ENCODE results near the gene RBM34.

RBM34 gene

DNA sequence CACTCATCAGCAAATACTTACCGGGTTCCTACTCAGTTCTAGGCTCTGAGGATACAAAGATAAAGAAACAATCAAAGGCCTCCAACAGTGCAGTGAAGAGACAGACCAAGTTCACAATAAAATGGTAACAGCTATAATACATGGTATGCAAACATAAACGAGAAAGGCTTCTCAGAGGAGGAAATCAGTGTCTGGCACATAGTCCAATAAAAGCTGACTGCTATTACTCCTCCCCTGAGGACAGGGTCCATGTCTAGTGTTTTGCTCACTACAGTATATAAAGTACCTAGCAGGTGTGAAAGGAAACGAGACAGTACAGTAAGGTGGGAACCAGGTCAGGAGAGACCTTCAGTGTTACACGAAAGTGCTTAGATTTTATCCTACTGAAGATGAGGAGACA is 4.3 kb downstream of the RBM34 start:
- H3K4ac ChIP-seq (ENCODE audit: low read depth, low read length), result no peak overlapping the region
- no peak overlapping the region for H2AK5ac ChIP-seq (ENCODE audit: low read length)
- no peak overlapping the region for H3K27ac ChIP-seq (ENCODE audit: low read depth, low read length)
- no CpG with 5 or more reads among the region's 4 CpGs for WGBS (ENCODE audit: extremely low coverage, insufficient coverage, insufficient read length)
- no peaks in the 10 kb centered on the region for H3K27me3 ChIP-seq (ENCODE audit: insufficient read depth, low read length)
- H4K12ac ChIP-seq (ENCODE audit: low read depth, low read length), result no peak overlapping the region
- no peak overlapping the region for H2BK12ac ChIP-seq (ENCODE audit: low read length)
- H3K18ac ChIP-seq (ENCODE audit: low read length), result no peak overlapping the region
- DNase-seq, result no peak
- no peak overlapping the region for H2BK5ac ChIP-seq (ENCODE audit: low read depth, low read length, poor library complexity)
- H3K79me1 ChIP-seq (ENCODE audit: low read length), result peaks cover 6% of the 10 kb centered on the region
- no peak overlapping the region for H3K23ac ChIP-seq (ENCODE audit: low read length)
- H3K79me2 ChIP-seq (ENCODE audit: control insufficient read depth, insufficient read depth, low read length, poor library complexity), result peaks cover 3% of the 10 kb centered on the region
- no peak overlapping the region for H3K4me2 ChIP-seq (ENCODE audit: low read length)
- H3K4me3 ChIP-seq (ENCODE audit: low read depth, low read length), result no peak overlapping the region
- H3K36me3 ChIP-seq (ENCODE audit: control insufficient read depth in 1 of 2, insufficient read depth in 2 of 2, low read length in 2 of 2), result peaks cover 29 to 44% of the 10 kb centered on the region in 2 experiments
- no peak overlapping the region for H4K91ac ChIP-seq (ENCODE audit: low read depth, low read length)
- H4K8ac ChIP-seq (ENCODE audit: low read depth, low read length), result no peak overlapping the region
- no peak overlapping the region for H2AFZ ChIP-seq (ENCODE audit: insufficient read depth, low read length, poor library complexity)
- peaks cover 4 to 5% of the 10 kb centered on the region in 2 experiments for H3K4me1 ChIP-seq (ENCODE audit: control insufficient read depth in 1 of 2, insufficient read depth in 2 of 2, low read length in 2 of 2)
- no peak overlapping the region for H3K9ac ChIP-seq (ENCODE audit: low read length)
- H3K14ac ChIP-seq (ENCODE audit: low read length), result no peak overlapping the region
- H3K9me3 ChIP-seq (ENCODE audit: insufficient read depth, low read depth, low read length), result no peaks in the 10 kb centered on the region
- H2BK120ac ChIP-seq (ENCODE audit: insufficient read depth, low read length, poor library complexity), result no peak overlapping the region

DNA sequence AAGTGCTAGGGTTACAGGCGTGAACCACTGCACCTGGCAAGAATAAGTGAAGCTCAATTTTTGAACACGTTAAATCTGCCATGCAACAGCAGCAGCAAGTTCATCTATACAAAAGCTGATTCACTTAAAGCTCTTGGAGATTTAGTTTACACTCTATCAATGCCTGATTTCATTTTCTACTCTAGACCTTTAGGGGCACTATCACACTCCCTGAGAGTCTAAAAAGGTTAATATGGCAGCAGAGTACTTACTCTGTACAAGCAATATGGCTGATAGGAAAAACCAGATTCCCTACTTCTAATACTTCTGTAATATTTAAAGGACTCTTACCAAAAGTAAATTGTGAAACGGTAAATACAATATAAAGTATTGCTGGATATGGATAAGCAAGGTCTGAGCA is 4.8 kb downstream of the RBM34 start:
- Histone ChIP-seq H4K12ac (ENCODE audit: low read depth, low read length) (no peak overlapping the region), H2BK12ac (ENCODE audit: low read length) (no peak overlapping the region), H3K27me3 (ENCODE audit: insufficient read depth, low read length) (no peaks in the 10 kb centered on the region), H3K36me3 (ENCODE audit: control insufficient read depth in 1 of 2, insufficient read depth in 2 of 2, low read length in 2 of 2) (peaks cover 31 to 49% of the 10 kb centered on the region in 2 experiments), H2AFZ (ENCODE audit: insufficient read depth, low read length, poor library complexity) (no peak overlapping the region), H3K9ac (ENCODE audit: low read length) (no peak overlapping the region), H3K4me3 (ENCODE audit: low read depth, low read length) (no peak overlapping the region), H3K9me3 (ENCODE audit: insufficient read depth, low read depth, low read length) (no peaks in the 10 kb centered on the region), H4K91ac (ENCODE audit: low read depth, low read length) (no peak overlapping the region), H3K4me2 (ENCODE audit: low read length) (no peak overlapping the region), H3K18ac (ENCODE audit: low read length) (no peak overlapping the region), H2BK5ac (ENCODE audit: low read depth, low read length, poor library complexity) (no peak overlapping the region), H3K4ac (ENCODE audit: low read depth, low read length) (no peak overlapping the region), H2BK120ac (ENCODE audit: insufficient read depth, low read length, poor library complexity) (no peak overlapping the region), H3K79me1 (ENCODE audit: low read length) (peaks cover 4% of the 10 kb centered on the region), H3K14ac (ENCODE audit: low read length) (no peak overlapping the region), H3K27ac (ENCODE audit: low read depth, low read length) (no peak overlapping the region), H3K23ac (ENCODE audit: low read length) (no peak overlapping the region), H2AK5ac (ENCODE audit: low read length) (no peak overlapping the region), H3K79me2 (ENCODE audit: control insufficient read depth, insufficient read depth, low read length, poor library complexity) (peaks cover 3% of the 10 kb centered on the region), H3K4me1 (ENCODE audit: control insufficient read depth in 1 of 2, insufficient read depth in 2 of 2, low read length in 2 of 2) (peaks cover 3 to 4% of the 10 kb centered on the region in 2 experiments), H4K8ac (ENCODE audit: low read depth, low read length) (no peak overlapping the region)
- WGBS (ENCODE audit: extremely low coverage, insufficient coverage, insufficient read length), result no CpG with 5 or more reads among the region's 3 CpGs
- no peak for DNase-seq

DNA sequence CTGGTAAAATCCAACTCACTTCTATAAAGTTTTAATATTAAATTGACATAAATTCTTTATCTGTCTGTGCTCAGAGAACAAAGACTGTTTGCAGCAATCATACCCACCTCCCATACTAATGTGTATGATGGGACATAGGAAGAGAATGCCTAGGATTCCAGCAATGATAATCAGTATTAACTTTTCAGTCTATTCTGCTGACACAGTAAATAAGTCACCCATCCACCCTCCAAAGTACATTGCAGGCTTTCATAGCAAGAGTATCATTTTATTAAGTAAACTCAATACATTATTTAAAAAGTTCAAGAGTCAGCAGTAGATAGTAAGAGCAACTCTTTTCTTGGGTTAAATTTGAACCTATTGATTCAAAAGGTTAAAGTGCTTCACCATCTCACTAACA is 8.8 kb downstream of the RBM34 start:
- no peak for DNase-seq
- no peaks in the 10 kb centered on the region for H3K79me1 ChIP-seq (ENCODE audit: low read length)

DNA sequence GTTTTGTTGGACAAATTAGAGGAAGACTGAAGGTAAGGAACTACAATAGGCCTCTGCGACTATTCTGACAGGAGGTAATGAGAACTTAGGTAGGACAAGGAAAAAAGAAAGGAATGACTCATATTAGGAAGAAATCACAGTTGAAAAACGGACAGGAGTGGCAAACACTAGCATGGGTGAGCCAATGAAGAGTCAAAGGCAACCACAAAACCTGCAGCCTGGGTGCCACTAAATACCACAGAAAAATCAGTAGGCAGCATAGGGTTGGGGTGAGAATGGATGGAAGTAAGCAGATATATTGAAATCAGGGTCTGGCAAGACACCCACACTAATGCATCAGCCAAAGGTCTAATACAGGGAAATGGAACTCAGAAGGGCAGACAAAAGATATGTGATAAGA is 10.0 kb downstream of the RBM34 start:
- no peak overlapping the region for H4K8ac ChIP-seq (ENCODE audit: low read depth, low read length)
- H2AK5ac ChIP-seq (ENCODE audit: low read length), result no peak overlapping the region
- no peak overlapping the region for H2AFZ ChIP-seq (ENCODE audit: insufficient read depth, low read length, poor library complexity)
- H2BK5ac ChIP-seq (ENCODE audit: low read depth, low read length, poor library complexity), result no peak overlapping the region
- H3K4me1 ChIP-seq (ENCODE audit: control insufficient read depth in 1 of 2, insufficient read depth in 2 of 2, low read length in 2 of 2), result no peaks in the 10 kb centered on the region
- no peak for DNase-seq
- H3K4me3 ChIP-seq (ENCODE audit: low read depth, low read length), result no peak overlapping the region
- no peak overlapping the region for H3K14ac ChIP-seq (ENCODE audit: low read length)
- no peak overlapping the region for H3K4me2 ChIP-seq (ENCODE audit: low read length)
- H3K79me2 ChIP-seq (ENCODE audit: control insufficient read depth, insufficient read depth, low read length, poor library complexity), result no peaks in the 10 kb centered on the region
- no peaks in the 10 kb centered on the region for H3K79me1 ChIP-seq (ENCODE audit: low read length)
- H4K91ac ChIP-seq (ENCODE audit: low read depth, low read length), result no peak overlapping the region
- WGBS (ENCODE audit: extremely low coverage, insufficient coverage, insufficient read length), result no CpG with 5 or more reads among the region's 2 CpGs
- H3K27ac ChIP-seq (ENCODE audit: low read depth, low read length), result no peak overlapping the region
- H2BK120ac ChIP-seq (ENCODE audit: insufficient read depth, low read length, poor library complexity), result no peak overlapping the region
- no peak overlapping the region for H2BK12ac ChIP-seq (ENCODE audit: low read length)
- H3K27me3 ChIP-seq (ENCODE audit: insufficient read depth, low read length), result no peaks in the 10 kb centered on the region
- no peaks in the 10 kb centered on the region for H3K9me3 ChIP-seq (ENCODE audit: insufficient read depth, low read depth, low read length)
- H3K18ac ChIP-seq (ENCODE audit: low read length), result no peak overlapping the region
- no peak overlapping the region for H3K4ac ChIP-seq (ENCODE audit: low read depth, low read length)
- peaks cover 25 to 49% of the 10 kb centered on the region in 2 experiments for H3K36me3 ChIP-seq (ENCODE audit: control insufficient read depth in 1 of 2, insufficient read depth in 2 of 2, low read length in 2 of 2)
- H4K12ac ChIP-seq (ENCODE audit: low read depth, low read length), result no peak overlapping the region
- no peak overlapping the region for H3K9ac ChIP-seq (ENCODE audit: low read length)
- H3K23ac ChIP-seq (ENCODE audit: low read length), result no peak overlapping the region

More for the DNA sequence above, 8.8 kb downstream of the RBM34 start:
- Histone ChIP-seq H3K4me1 (ENCODE audit: control insufficient read depth in 1 of 2, insufficient read depth in 2 of 2, low read length in 2 of 2) (no peaks in the 10 kb centered on the region), H3K4me3 (ENCODE audit: low read depth, low read length) (no peak overlapping the region), H2AFZ (ENCODE audit: insufficient read depth, low read length, poor library complexity) (no peak overlapping the region), H3K79me2 (ENCODE audit: control insufficient read depth, insufficient read depth, low read length, poor library complexity) (no peaks in the 10 kb centered on the region), H3K9ac (ENCODE audit: low read length) (no peak overlapping the region), H2BK5ac (ENCODE audit: low read depth, low read length, poor library complexity) (no peak overlapping the region), H2BK12ac (ENCODE audit: low read length) (no peak overlapping the region), H3K4me2 (ENCODE audit: low read length) (no peak overlapping the region), H4K12ac (ENCODE audit: low read depth, low read length) (no peak overlapping the region), H3K18ac (ENCODE audit: low read length) (no peak overlapping the region), H2AK5ac (ENCODE audit: low read length) (no peak overlapping the region), H4K8ac (ENCODE audit: low read depth, low read length) (no peak overlapping the region), H3K4ac (ENCODE audit: low read depth, low read length) (no peak overlapping the region), H3K36me3 (ENCODE audit: control insufficient read depth in 1 of 2, insufficient read depth in 2 of 2, low read length in 2 of 2) (peaks cover 22 to 52% of the 10 kb centered on the region in 2 experiments), H2BK120ac (ENCODE audit: insufficient read depth, low read length, poor library complexity) (no peak overlapping the region), H3K9me3 (ENCODE audit: insufficient read depth, low read depth, low read length) (no peaks in the 10 kb centered on the region), H3K23ac (ENCODE audit: low read length) (no peak overlapping the region), H4K91ac (ENCODE audit: low read depth, low read length) (no peak overlapping the region), H3K27ac (ENCODE audit: low read depth, low read length) (no peak overlapping the region), H3K14ac (ENCODE audit: low read length) (no peak overlapping the region), H3K27me3 (ENCODE audit: insufficient read depth, low read length) (no peaks in the 10 kb centered on the region)
